ENCODE data around the gene GPC5. TPM values are rescaled to one million over a fixed set of nuclear protein-coding genes. Genes with fewer than 3 reads are reported as not detected.

GPC5 gene
- total RNA-seq, 4 donors from 2014 or later = 0.24 to 30.8 (median 1.8) TPM; not detected in 1

- H3K27ac ChIP-seq = no peak overlapping the region
- no peaks in the 10 kb centered on the region for H3K27me3 ChIP-seq
- no peaks in the 10 kb centered on the region for H3K4me1 ChIP-seq
- no peaks in the 10 kb centered on the region for H3K36me3 ChIP-seq
- TF ChIP-seq POLR2A (IDR thresholded peaks at IDR 0.05) (no peak), CTCF (IDR thresholded peaks at IDR 0.05) (no peak)
- H3K4me3 ChIP-seq = no peak overlapping the region
- intact Hi-C loops (cut with DNase I; ENCODE audit: low total_unique reads) = no loop called here
- no peaks in the 10 kb centered on the region for H3K9me3 ChIP-seq
- DNase-seq = no peak
These were observed 1150.9 kb downstream of the GPC5 start for GRCh38 chr13:92549276-92549675.

- intact Hi-C loops (cut with DNase I; ENCODE audit: low total_unique reads) = no loop called here
- DNase-seq = no peak
- H3K27ac ChIP-seq = no peak overlapping the region
- TF ChIP-seq CTCF (IDR thresholded peaks at IDR 0.05) (no peak), POLR2A (IDR thresholded peaks at IDR 0.05) (no peak)
- no peaks in the 10 kb centered on the region for H3K27me3 ChIP-seq
- H3K9me3 ChIP-seq = no peaks in the 10 kb centered on the region
- H3K4me1 ChIP-seq = no peaks in the 10 kb centered on the region
- H3K4me3 ChIP-seq = no peak overlapping the region
- no peaks in the 10 kb centered on the region for H3K36me3 ChIP-seq
These were observed 1155.2 kb downstream of the GPC5 start for GRCh38 chr13:92553470-92554114.

- H3K27me3 ChIP-seq = no peaks in the 10 kb centered on the region
- TF ChIP-seq POLR2A (IDR thresholded peaks at IDR 0.05) (no peak), CTCF (IDR thresholded peaks at IDR 0.05) (no peak)
- intact Hi-C loops (cut with DNase I; ENCODE audit: low total_unique reads) = no loop called here
These were observed 1162.5 kb downstream of the GPC5 start for GRCh38 chr13:92560883-92561282.

GRCh38 chr13:92564942-92565341 is 1166.5 kb downstream of the GPC5 start:
- no peaks in the 10 kb centered on the region for H3K27me3 ChIP-seq

More at GRCh38 chr13:92560883-92561282, 1162.5 kb downstream of the GPC5 start:
- H3K4me3 ChIP-seq = no peak overlapping the region
- no peak overlapping the region for H3K27ac ChIP-seq
- DNase-seq = no peak
- H3K4me1 ChIP-seq = no peaks in the 10 kb centered on the region
- H3K9me3 ChIP-seq = no peaks in the 10 kb centered on the region
- H3K36me3 ChIP-seq = no peaks in the 10 kb centered on the region

More at GRCh38 chr13:92564942-92565341, 1166.5 kb downstream of the GPC5 start:
- no peaks in the 10 kb centered on the region for H3K9me3 ChIP-seq
- TF ChIP-seq CTCF (IDR thresholded peaks at IDR 0.05) = no peak
- no peak for TF ChIP-seq POLR2A (IDR thresholded peaks at IDR 0.05)
- H3K27ac ChIP-seq = no peak overlapping the region
- no peaks in the 10 kb centered on the region for H3K36me3 ChIP-seq
- no peaks in the 10 kb centered on the region for H3K4me1 ChIP-seq
- intact Hi-C loops (cut with DNase I; ENCODE audit: low total_unique reads) = no loop called here
- no peak overlapping the region for H3K4me3 ChIP-seq
- DNase-seq = no peak

All from uterus (tissue), 4 donors.